Right lobe of liver (tissue), 6 donors: Measurements from ENCODE around the gene CHMP2B. TPM values are rescaled to one million over a fixed set of nuclear protein-coding genes. Genes with fewer than 3 reads are reported as not detected.

Experiments used
- ATAC-seq, 4 donors: fragments of 200-7000 bp; cut with Tn5 transposase; one replicate each; pipeline ENCODE4 v1.9.1; 2020; ENCODE audit warnings: mild to moderate bottlenecking in 4 of 4, moderate library complexity in 4 of 4
- DNase-seq, 3 donors: peaks; one replicate each; pipeline ENCODE4 v3.0.0-alpha.2; 2020
- H3K27ac ChIP-seq, 3 donors: fragments of 200-600 bp; one replicate each; pipeline ENCODE4 v1.8.0; 2022
- H3K27me3 ChIP-seq, 2 donors: fragments of 200-600 bp; one replicate each; pipeline ENCODE4 v1.8.0; 2022
- H3K36me3 ChIP-seq, 4 donors: fragments of 200-600 bp; sonication (generic) in 1 of 4; one replicate each; pipeline versions ENCODE4 v1.5.1 to v1.8.0; 2017 to 2022; ENCODE audit warnings: control low read depth in 1 of 4
- H3K4me1 ChIP-seq, 4 donors: fragments of 200-600 bp; sonication (generic) in 1 of 4; one replicate each; pipeline versions ENCODE4 v1.5.1 to v1.8.0; 2017 to 2022; ENCODE audit warnings: control low read depth in 1 of 4
- H3K4me3 ChIP-seq, 3 donors: fragments of 200-600 bp; one replicate each; pipeline ENCODE4 v1.8.0; 2022
- H3K9me3 ChIP-seq, 4 donors: fragments of 200-600 bp; sonication (generic) in 1 of 4; one replicate each; pipeline versions ENCODE4 v1.5.1 to v1.8.0; 2017 to 2022; ENCODE audit warnings: control low read depth in 1 of 4
- POLR2A ChIP-seq: fragments of 450-650 bp; IDR thresholded peaks from one replicate; pipeline ENCODE4 v1.6.1; 2017; ENCODE audit warnings: antibody characterized with exemption, mild to moderate bottlenecking
- WGBS: methylation state at CpG from one replicate; pipeline ENCODE4 v1.1.6; 2018; ENCODE audit warnings: low coverage, low lambda C conversion rate; ENCODE audit not compliant: insufficient coverage; ENCODE audit errors: missing lambda C conversion rate; 5-methylcytosine and 5-hydroxymethylcytosine counted together
- intact Hi-C, 2 donors: fragments of 100-400 bp; cut with DNase I; formaldehyde crosslinking; loops; one replicate each; pipeline versions ENCODE4 v1.11.2 to v1.14.1; 2022
- total RNA-seq, 6 experiments: library from RNA; depleted of rRNA in 2 of 6; stranded (reverse); fragments of >200 nt in 2 of 6; fragmentation: NEBNext Ultra II Directional in 3 of 6; extraction: Animal tissue kit (Norgen Biotek cat#: 25700) in 3 of 6; gene quantifications; one replicate each; pipeline versions ENCODE4 v1.1.0 to v1.2.4, GENCODE V29; 2016 to 2023
- TF ChIP-seq, protein P1 (sequence below), 4 donors: fragments of 200-600 bp in 3 of 4; fragments of 450-650 bp in 1 of 4; IDR thresholded peaks; one replicate each; pipeline versions ENCODE4 v1.5.1 to v1.8.0; 2016 to 2022; ENCODE audit warnings: antibody characterized with exemption in 4 of 4, mild to moderate bottlenecking in 2 of 4
- donor health status: DM: no; HTN: yes; CAD: no.
- donor health status: DM: no; HTN: no; CAD: no.
- donor health status: DM: no; HTN: no; CAD: no.
- donor health status: DM: no; HTN: yes; CAD: no.
- donor health status: DM: no; HTN: yes; CAD: no.

Gene CHMP2B
- total RNA-seq, 6 experiments from 2014 or later, result 16.9 to 34.8 (median 21.3) TPM

DNA sequence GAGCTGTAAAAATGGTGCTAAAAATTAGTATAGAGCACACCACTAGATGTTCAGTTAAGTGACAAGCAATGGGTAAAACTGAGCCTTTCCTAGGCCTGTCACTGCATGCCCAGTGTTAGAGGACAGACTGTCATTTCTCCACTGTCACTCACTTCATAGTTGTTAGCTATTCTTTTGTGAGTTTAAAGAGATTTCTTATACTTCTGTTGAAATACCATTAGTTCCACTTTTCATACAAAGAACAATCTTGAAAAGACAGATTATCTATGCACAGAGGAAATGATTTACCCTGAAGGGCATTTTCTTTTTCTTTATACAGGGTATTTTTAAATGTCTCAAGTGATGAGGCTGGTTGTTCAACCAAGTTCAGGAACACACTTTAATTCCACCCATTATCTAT lies 28.3 kb upstream of the CHMP2B start:
- Histone ChIP-seq H3K27me3 (no peaks in the 10 kb centered on the region), H3K27ac (no peak overlapping the region), H3K4me3 (no peak overlapping the region), H3K4me1 (peaks cover 0 to 11% (median 3%) of the 10 kb centered on the region in 4 donors), H3K36me3 (no peaks in the 10 kb centered on the region), H3K9me3 (no peaks in the 10 kb centered on the region)
- DNase-seq (no peak), ATAC-seq (peak in 1 of 4 donors; percentile 19)
- intact Hi-C loops, result no loop called here
- no peak for TF ChIP-seq POLR2A
- TF ChIP-seq, protein P1, sequence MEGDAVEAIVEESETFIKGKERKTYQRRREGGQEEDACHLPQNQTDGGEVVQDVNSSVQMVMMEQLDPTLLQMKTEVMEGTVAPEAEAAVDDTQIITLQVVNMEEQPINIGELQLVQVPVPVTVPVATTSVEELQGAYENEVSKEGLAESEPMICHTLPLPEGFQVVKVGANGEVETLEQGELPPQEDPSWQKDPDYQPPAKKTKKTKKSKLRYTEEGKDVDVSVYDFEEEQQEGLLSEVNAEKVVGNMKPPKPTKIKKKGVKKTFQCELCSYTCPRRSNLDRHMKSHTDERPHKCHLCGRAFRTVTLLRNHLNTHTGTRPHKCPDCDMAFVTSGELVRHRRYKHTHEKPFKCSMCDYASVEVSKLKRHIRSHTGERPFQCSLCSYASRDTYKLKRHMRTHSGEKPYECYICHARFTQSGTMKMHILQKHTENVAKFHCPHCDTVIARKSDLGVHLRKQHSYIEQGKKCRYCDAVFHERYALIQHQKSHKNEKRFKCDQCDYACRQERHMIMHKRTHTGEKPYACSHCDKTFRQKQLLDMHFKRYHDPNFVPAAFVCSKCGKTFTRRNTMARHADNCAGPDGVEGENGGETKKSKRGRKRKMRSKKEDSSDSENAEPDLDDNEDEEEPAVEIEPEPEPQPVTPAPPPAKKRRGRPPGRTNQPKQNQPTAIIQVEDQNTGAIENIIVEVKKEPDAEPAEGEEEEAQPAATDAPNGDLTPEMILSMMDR (IDR thresholded peaks at IDR 0.05), result no peak

DNA sequence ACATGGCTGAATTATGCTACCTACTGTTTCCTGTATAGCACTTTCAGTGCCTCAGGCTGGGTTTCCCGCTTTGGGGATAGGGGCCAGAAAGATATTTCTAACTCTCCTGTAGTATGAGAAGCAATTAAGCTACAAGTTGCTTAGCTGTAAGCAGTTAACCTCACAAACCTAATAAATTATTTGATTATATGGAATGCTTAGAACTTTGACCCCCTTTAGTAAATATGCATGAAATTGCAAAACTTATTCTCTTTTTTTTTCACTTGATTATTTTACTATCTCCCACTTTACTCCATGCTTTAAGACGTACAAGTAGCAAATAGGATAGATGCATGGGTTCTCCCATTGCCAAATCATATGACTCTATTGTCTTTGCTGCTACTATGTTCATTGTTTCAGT lies 27.5 kb upstream of the CHMP2B start:
- Histone ChIP-seq H3K36me3 (no peaks in the 10 kb centered on the region), H3K27ac (no peak overlapping the region), H3K27me3 (no peaks in the 10 kb centered on the region), H3K4me3 (no peak overlapping the region), H3K4me1 (peaks cover 0 to 11% (median 3%) of the 10 kb centered on the region in 4 donors), H3K9me3 (no peaks in the 10 kb centered on the region)
- ATAC-seq, result peak in 3 of 4 donors; percentile 33 to 75 (median 59)
- 39% methylated on average over 2 of the region's 2 CpGs for WGBS
- intact Hi-C loops, result no loop called here
- TF ChIP-seq, protein P1 (IDR thresholded peaks at IDR 0.05), result no peak
- no peak for TF ChIP-seq POLR2A
- no peak for DNase-seq

DNA sequence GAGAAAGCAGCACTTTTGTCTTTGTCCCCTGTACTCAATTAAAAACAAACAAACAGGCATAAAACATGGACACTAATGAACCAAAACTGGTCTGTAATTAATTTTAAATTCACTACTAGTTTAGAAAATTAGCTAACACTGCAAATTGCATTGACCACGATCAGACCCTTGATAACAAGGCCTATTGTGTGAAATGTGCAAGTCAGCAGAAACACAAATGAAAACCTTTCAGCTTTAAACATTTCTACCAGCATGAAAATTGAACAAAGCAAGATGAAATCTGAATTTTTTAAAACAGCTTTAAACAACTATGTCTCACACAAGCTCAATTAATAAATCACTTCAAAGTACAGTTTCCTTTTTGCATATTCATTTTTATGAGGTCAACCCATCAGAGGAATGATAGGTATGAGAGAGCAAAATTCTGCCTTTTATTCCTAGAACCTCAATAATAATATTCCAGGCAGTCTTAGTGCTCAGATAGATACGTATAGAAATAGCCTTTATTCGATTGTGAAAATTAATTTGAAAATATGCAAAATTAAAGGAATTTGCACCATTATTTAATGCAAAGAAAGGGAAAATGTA lies 27.0 kb upstream of the CHMP2B start:
- DNase-seq (no peak), ATAC-seq (no peak)
- TF ChIP-seq POLR2A, result no peak
- TF ChIP-seq, protein P1 (IDR thresholded peaks at IDR 0.05), result no peak
- Histone ChIP-seq H3K4me1 (peaks cover 0 to 11% (median 3%) of the 10 kb centered on the region in 4 donors), H3K27ac (no peak overlapping the region), H3K36me3 (no peaks in the 10 kb centered on the region), H3K4me3 (no peak overlapping the region), H3K9me3 (no peaks in the 10 kb centered on the region), H3K27me3 (no peaks in the 10 kb centered on the region)
- WGBS, result 67% methylated on average over 3 of the region's 3 CpGs
- intact Hi-C loops, result no loop called here

DNA sequence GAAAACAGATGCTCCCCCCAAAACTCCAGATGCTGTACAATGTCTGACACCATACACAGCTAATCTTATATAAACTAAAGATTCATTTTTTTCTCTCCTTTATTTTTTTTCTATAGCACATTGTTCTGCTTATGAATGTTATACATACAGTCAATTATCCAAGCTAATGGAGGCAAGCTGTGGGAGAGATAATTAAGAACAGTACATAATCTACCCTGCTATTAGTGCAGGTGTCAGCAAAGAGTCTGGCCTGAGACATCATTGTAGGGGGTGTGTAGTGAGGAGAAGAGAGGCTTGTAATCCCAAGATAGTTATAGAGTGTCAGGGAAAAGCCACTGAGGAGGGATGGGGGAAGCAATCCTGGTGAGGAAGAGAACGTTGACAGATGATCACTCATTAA lies 25.4 kb upstream of the CHMP2B start:
- 83% methylated on average over 1 of the region's 1 CpG for WGBS
- no peaks in the 10 kb centered on the region for H3K36me3 ChIP-seq
- no peaks in the 10 kb centered on the region for H3K9me3 ChIP-seq
- no peaks in the 10 kb centered on the region for H3K27me3 ChIP-seq
- no peak for DNase-seq
- no peak overlapping the region for H3K4me3 ChIP-seq
- TF ChIP-seq, protein P1 (IDR thresholded peaks at IDR 0.05), result no peak
- TF ChIP-seq POLR2A, result no peak
- ATAC-seq, result no peak
- H3K27ac ChIP-seq, result no peak overlapping the region
- H3K4me1 ChIP-seq, result peaks cover 0 to 25% (median 3%) of the 10 kb centered on the region in 4 donors
- intact Hi-C loops, result no loop called here

DNA sequence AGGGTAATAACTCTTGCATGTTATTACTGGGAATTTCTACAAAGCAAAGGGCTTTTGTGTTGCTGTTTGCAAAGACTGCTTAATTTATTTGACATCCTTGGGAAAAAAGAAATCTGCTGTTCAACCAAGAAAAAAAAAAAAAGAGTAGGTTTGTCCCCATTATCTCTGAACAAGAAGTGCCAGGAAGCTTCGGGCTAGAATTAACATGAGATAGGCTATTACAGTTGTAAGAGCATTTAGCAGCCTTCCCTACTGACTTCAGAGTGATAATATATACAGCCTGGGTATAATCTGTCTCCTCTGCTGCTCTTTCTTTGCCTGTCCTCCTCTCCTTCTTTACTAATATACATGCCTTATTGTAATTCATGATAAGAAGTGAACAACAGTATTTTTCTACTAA lies 23.3 kb upstream of the CHMP2B start:
- intact Hi-C loops, result no loop called here
- ATAC-seq, result no peak

More for the DNA sequence above, 23.3 kb upstream of the CHMP2B start:
- H3K9me3 ChIP-seq, result no peaks in the 10 kb centered on the region
- H3K36me3 ChIP-seq, result no peaks in the 10 kb centered on the region
- H3K27ac ChIP-seq, result no peak overlapping the region
- no peak overlapping the region for H3K4me3 ChIP-seq
- TF ChIP-seq POLR2A, result no peak
- TF ChIP-seq, protein P1 (IDR thresholded peaks at IDR 0.05), result no peak
- peaks cover 0 to 27% (median 3%) of the 10 kb centered on the region in 4 donors for H3K4me1 ChIP-seq
- DNase-seq, result no peak
- 10% methylated on average over 1 of the region's 1 CpG for WGBS
- no peaks in the 10 kb centered on the region for H3K27me3 ChIP-seq
